Left ventricle myocardium inferior (tissue), 1 donor: ENCODE measurements around the gene GARIN5A. TPM values are rescaled to one million over a fixed set of nuclear protein-coding genes. Genes with fewer than 3 reads are reported as not detected.

Experiments
- DNase-seq: peaks from one replicate; pipeline ENCODE4 v3.0.0-alpha.2; 2020
- H3K27ac ChIP-seq: fragments of 200-600 bp; replicated peaks from 2 replicates; pipeline ENCODE4 v1.8.0; 2021
- H3K27me3 ChIP-seq: fragments of 200-600 bp; 2 replicates; pipeline ENCODE4 v1.8.0; 2021; ENCODE audit warnings: low read depth
- H3K36me3 ChIP-seq: fragments of 200-600 bp; 2 replicates; pipeline ENCODE4 v1.8.0; 2021
- H3K4me1 ChIP-seq: fragments of 200-600 bp; 2 replicates; pipeline ENCODE4 v1.8.0; 2021
- H3K4me3 ChIP-seq: fragments of 200-600 bp; 2 replicates; pipeline ENCODE4 v1.8.0; 2021; ENCODE audit warnings: mild to moderate bottlenecking, moderate library complexity
- H3K9me3 ChIP-seq: fragments of 200-600 bp; replicated peaks from 2 replicates; pipeline ENCODE4 v1.8.0; 2021
- intact Hi-C: fragments of 100-400 bp; cut with micrococcal nuclease; formaldehyde crosslinking; loops from one replicate; pipeline ENCODE4 v1.11.0; 2022
- total RNA-seq: library from RNA; stranded (reverse); fragmentation: NEBNext Ultra II Directional; extraction: Animal tissue kit (Norgen Biotek cat#: 25700); gene quantifications from one replicate; pipeline ENCODE4 v1.2.1, GENCODE V29; 2021
- TF ChIP-seq, protein P1 (sequence below): fragments of 200-600 bp; IDR thresholded peaks from 2 replicates; pipeline ENCODE4 v1.8.0; 2021; ENCODE audit warnings: antibody characterized with exemption, mild to moderate bottlenecking, borderline replicate concordance
- donor health status: DM: no; HTN: yes; CAD: no; lungs with severe emphysema.

The GARIN5A gene
- total RNA-seq, 1 donor from 2014 or later = 1.3 TPM

- TF ChIP-seq, protein P1, sequence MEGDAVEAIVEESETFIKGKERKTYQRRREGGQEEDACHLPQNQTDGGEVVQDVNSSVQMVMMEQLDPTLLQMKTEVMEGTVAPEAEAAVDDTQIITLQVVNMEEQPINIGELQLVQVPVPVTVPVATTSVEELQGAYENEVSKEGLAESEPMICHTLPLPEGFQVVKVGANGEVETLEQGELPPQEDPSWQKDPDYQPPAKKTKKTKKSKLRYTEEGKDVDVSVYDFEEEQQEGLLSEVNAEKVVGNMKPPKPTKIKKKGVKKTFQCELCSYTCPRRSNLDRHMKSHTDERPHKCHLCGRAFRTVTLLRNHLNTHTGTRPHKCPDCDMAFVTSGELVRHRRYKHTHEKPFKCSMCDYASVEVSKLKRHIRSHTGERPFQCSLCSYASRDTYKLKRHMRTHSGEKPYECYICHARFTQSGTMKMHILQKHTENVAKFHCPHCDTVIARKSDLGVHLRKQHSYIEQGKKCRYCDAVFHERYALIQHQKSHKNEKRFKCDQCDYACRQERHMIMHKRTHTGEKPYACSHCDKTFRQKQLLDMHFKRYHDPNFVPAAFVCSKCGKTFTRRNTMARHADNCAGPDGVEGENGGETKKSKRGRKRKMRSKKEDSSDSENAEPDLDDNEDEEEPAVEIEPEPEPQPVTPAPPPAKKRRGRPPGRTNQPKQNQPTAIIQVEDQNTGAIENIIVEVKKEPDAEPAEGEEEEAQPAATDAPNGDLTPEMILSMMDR = no peak
- Histone ChIP-seq H3K27ac (peak within 1 kb of the TSS; percentile 85), H3K9me3 (no peaks in the 10 kb centered on the region), H3K27me3 (no peaks in the 10 kb centered on the region), H3K4me3 (peak within 1 kb of the TSS; percentile 86), H3K4me1 (peaks cover 26% of the 10 kb centered on the region), H3K36me3 (peaks cover 3% of the 10 kb centered on the region)
- intact Hi-C loops = no loop called here
- DNase-seq = peak; percentile 99
These were observed 34.6 kb upstream of the GARIN5A start, which contains the start of gene JOSD2 for GRCh38 chr19:50511069-50511822. Gene JOSD2, minus strand, starts transcription at chr19:50511191. Its CDS starts 760 bp downstream, at chr19:50510431.

DNA sequence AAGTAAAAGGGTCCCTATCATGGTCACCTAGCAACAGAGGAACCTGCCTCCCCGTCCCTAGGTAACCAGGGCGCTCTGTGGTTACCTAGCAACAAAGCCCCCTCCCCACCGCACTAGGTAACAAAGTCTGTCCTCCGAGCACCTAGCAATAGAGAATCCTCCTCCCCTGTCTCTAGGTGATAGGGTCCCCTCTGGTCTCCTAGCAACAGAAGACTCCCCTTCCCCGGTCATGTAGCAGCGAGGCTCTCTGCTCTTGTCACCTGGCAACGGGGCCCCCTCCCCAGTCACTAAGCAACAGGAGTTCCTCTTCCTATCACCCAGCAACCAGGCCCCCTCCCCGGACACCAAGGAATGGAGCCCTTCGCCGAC lies 34.0 kb upstream of the GARIN5A start:
- no peaks in the 10 kb centered on the region for H3K9me3 ChIP-seq
- H3K36me3 ChIP-seq = peaks cover 8% of the 10 kb centered on the region
- H3K27ac ChIP-seq = peak overlapping the region; percentile 85
- intact Hi-C loops = no loop called here
- DNase-seq = no peak
- H3K4me3 ChIP-seq = peak overlapping the region; percentile 86
- TF ChIP-seq, protein P1 = no peak
- H3K27me3 ChIP-seq = no peaks in the 10 kb centered on the region
- H3K4me1 ChIP-seq = peaks cover 26% of the 10 kb centered on the region

DNA sequence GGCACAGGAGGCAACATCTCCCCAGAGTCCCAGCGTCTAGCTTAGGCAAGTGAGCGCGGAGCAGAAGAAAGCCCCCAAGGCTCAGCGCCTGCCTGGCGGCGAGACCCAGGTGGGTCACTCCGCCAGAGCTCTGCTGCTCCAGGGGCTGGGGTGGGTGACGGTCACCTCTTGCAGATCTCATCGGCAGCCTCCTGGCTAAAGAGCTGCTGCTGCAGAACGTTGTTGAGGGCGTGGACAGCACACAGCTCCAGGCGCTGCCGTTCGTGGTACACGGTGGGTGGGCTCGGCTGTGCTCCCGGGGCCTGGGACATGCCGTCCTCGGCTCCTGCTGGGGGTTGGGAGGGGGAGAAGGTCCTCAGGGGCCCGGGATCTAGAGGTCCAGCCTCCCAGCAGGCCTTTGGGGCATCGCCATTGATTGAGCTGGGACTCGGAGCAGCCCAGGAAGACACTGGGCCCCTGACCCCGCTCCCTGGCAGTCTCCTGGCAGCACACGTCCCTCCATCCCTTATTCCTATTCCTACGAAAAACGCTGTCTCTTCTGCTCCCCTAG lies 33.5 kb upstream of the GARIN5A start:
- Histone ChIP-seq H3K4me3 (peak overlapping the region; percentile 86), H3K4me1 (peaks cover 26% of the 10 kb centered on the region), H3K27me3 (no peaks in the 10 kb centered on the region), H3K9me3 (no peaks in the 10 kb centered on the region), H3K36me3 (peaks cover 9% of the 10 kb centered on the region), H3K27ac (peak overlapping the region; percentile 85)
- intact Hi-C loops = no loop called here
- TF ChIP-seq, protein P1 = no peak
- DNase-seq = no peak

- intact Hi-C loops = no loop called here
- no peaks in the 10 kb centered on the region for H3K9me3 ChIP-seq
- H3K4me1 ChIP-seq = peaks cover 26% of the 10 kb centered on the region
- no peak for DNase-seq
- TF ChIP-seq, protein P1 = no peak
- no peak overlapping the region for H3K27ac ChIP-seq
- H3K36me3 ChIP-seq = peaks cover 9% of the 10 kb centered on the region
- no peaks in the 10 kb centered on the region for H3K27me3 ChIP-seq
- H3K4me3 ChIP-seq = peak overlapping the region; percentile 86
These were observed 32.7 kb upstream of the GARIN5A start for GRCh38 chr19:50509366-50509765.

DNA sequence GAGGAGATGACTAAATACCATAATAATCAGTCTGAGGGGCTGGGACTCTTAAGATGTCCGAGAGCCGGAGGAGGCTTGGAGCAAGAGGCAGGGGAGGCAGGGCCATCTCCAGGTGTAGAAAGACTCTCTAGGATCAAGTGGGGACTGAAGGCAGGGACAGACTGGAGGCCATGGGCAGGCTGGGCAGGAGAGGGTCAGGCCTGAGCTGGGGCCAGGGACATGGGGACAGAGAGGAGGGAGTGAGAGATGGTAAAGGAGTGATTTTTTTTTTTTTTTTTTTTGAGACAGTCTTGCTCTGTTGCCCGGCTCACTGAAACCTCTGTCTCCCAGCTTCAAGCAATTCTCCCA lies 32.2 kb upstream of the GARIN5A start:
- no peak overlapping the region for H3K27ac ChIP-seq
- no peak for DNase-seq
- no peaks in the 10 kb centered on the region for H3K9me3 ChIP-seq

More for the DNA sequence above, 32.2 kb upstream of the GARIN5A start:
- peaks cover 26% of the 10 kb centered on the region for H3K4me1 ChIP-seq
- intact Hi-C loops = no loop called here
- no peak overlapping the region for H3K4me3 ChIP-seq
- H3K27me3 ChIP-seq = no peaks in the 10 kb centered on the region
- TF ChIP-seq, protein P1 = no peak
- H3K36me3 ChIP-seq = peaks cover 9% of the 10 kb centered on the region
